NCI-H2107 (cell line): ENCODE measurements around the gene PADI4.

Source experiments
- DNase-seq: peaks from one replicate; lab custom pipeline; 2025; lab: John Stamatoyannopoulos, UW

Gene PADI4, protein sequence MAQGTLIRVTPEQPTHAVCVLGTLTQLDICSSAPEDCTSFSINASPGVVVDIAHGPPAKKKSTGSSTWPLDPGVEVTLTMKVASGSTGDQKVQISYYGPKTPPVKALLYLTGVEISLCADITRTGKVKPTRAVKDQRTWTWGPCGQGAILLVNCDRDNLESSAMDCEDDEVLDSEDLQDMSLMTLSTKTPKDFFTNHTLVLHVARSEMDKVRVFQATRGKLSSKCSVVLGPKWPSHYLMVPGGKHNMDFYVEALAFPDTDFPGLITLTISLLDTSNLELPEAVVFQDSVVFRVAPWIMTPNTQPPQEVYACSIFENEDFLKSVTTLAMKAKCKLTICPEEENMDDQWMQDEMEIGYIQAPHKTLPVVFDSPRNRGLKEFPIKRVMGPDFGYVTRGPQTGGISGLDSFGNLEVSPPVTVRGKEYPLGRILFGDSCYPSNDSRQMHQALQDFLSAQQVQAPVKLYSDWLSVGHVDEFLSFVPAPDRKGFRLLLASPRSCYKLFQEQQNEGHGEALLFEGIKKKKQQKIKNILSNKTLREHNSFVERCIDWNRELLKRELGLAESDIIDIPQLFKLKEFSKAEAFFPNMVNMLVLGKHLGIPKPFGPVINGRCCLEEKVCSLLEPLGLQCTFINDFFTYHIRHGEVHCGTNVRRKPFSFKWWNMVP

DNA sequence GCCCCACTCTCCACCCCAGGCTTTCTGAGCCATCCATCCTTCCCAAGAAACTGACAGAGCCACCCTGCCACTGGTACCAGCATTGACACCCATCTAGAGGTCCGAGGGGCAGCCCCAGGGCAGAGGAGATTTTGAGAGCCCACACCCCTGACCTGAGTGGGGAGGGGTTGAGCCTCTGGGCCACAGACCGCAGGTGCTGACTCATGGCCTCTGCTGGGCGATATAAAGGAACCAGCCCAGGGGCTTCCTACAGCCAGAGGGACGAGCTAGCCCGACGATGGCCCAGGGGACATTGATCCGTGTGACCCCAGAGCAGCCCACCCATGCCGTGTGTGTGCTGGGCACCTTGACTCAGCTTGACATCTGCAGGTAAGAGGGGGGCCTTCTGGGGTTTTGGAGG, at the start of gene PADI4:
Gene PADI4 (plus strand): TSS at position 252 of the 400 bp plus-strand sequence. CDS start 26 bp downstream, at position 278.
- no peak for DNase-seq

DNA sequence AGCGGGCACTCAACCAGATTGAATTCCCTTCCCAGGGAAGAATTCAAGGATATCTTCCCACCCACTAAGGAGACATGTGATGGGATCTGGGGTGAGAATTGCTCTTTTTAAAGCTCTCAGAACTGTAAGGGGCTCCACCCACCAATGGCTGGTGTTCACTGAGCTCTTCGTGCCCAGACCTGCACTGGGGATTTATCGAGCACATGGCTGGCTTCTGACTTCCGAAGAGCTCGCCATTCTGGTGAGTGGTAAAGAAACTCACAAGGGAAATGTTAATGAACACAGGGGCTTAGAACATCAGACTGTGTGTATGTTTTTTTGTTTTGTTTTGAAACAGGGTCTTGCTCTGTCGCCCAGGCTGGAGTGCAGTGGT, 49.3 kb upstream of the PADI4 start:
- DNase-seq = no peak

DNA sequence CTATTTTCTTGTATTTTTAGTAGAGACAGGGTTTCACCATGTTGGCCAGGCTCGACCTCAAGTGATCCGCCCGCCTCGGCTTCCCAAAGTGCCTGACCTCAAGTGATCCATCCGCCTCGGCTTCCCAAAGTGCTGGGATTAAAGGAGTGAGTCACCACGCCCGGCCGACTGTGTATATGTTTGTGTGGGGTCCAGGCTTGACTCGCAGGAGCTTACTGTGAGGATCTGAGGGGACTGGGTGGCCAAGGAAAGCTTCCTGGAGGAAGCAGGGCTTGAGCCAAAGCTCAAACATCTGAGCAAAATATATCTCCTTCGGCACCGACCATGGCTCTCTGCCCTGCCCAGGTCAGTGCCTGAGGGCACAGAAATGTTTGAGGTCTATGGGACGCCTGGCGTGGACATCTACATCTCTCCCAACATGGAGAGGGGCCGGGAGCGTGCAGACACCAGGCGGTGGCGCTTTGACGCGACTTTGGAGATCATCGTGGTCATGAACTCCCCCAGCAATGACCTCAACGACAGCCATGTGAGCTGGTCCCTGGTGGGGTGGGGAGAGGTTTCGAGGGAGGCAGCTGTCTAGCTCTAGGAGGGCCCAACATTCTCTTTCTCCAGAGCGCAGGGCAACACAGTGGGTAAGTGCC, 48.6 kb upstream of the PADI4 start:
- DNase-seq = no peak

DNA sequence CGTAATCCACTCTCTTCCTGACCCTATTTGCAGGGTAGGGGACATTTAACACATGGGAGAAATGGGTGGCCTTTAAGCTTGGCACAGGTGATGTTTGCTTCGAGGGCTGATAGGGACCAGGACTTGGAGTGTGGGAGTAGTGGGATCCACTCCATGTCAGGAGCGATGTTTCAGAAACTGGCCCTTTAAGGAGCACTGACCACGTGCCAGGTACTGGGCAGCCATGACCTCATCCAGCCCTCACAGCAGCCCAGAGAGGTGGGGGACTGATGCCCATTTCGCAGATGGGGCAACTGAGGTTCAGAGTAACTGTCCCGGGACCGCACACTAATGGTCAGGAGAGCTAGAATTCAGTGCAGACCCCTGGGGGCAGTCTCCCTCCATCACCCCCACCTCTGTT, 47.7 kb upstream of the PADI4 start:
- no peak for DNase-seq

DNA sequence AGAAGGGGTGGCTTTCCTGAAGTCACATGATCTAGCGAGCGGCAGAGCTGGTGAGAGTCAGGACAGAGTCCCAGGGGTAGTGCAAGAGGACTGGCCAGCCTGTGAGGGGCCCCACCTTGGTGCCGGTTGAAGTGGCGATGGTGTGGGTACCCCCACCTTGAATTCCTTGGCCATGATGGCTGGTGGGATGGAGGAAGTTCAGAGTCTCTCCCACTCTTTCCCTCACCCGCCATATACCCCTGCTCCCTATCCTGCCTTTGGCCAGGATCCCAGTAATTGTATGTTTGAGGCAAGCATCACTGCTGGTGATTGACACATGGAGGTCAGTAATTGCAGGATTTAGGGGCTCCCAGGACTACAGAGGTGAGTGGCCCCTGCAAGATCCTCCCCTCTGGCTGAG, 47.3 kb upstream of the PADI4 start:
- no peak for DNase-seq

DNA sequence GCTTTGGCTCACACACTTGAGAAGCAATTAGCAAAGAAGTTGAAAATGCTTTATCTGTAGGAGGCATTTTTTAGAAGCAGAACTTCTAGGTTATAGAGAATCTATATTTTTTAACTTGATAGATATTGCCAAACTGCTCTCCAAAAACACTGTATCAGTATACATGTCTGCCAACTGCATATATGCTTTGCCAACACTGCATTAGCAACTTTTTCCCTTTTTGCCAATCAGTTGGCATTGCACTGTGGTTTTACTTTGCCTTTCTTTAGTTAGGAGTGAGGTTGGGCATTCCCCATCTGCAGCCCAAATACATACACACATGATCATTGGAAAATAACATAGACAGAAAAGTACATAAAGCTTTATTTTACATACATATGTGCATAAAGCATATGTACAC, 44.1 kb upstream of the PADI4 start:
- DNase-seq = no peak

DNA sequence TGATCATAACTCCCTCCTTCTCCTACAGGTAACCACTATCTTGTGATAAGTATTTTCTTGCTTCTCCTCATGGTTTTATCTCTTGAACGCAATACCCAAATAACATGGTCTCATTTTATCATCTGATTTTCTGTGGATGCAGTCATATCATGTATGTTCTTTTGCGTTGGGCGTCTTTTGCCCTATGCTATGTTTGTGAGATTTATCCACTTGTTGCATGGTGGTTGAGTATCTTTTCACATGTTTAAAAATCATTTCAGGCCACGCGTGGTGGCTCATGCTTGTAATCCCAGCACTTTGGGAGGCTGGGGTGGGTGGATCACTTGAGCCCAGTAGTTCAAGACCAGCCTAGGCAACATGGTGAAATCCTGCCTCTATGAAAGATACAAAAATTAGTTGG, 43.5 kb upstream of the PADI4 start:
- DNase-seq = no peak

DNA sequence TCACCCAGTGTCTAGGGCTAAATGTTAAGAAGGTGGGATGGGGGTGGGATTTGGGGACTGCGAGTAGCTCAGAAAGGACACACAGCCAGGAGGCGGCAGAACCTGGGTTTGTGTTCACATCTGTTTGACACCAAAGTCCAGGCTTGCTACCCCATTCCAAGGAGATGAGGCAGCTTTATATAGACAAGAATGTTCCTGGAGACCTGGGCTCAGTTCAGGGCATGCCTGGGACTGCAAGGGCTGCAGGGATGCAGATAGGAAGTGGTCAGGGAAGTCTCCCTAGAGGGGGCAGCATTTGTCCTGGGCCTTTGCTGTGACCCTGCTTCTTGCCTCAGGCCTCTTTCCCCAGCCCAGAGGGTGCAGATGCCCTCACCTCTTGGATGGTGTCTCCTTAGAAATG, 42.8 kb upstream of the PADI4 start:
- no peak for DNase-seq

DNA sequence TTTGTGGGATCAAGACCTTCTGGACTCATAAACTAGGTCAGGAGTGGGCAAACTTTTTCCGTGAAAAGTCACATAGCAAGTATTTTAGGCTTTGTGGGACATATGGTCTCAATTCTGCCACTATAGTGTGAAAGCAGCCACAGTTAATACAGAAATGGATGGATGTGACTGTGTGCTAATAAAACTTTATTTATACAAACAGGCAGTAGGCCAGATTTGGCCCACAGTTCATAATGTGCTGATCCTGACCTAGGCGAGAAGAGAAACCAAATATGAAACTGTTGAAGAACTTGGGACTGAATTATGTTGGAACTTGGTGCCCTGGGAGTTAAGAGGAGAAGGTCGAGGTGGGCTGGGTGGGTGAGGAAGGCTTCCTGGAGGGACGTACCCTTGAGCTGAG, 42.0 kb upstream of the PADI4 start:
- DNase-seq = no peak

DNA sequence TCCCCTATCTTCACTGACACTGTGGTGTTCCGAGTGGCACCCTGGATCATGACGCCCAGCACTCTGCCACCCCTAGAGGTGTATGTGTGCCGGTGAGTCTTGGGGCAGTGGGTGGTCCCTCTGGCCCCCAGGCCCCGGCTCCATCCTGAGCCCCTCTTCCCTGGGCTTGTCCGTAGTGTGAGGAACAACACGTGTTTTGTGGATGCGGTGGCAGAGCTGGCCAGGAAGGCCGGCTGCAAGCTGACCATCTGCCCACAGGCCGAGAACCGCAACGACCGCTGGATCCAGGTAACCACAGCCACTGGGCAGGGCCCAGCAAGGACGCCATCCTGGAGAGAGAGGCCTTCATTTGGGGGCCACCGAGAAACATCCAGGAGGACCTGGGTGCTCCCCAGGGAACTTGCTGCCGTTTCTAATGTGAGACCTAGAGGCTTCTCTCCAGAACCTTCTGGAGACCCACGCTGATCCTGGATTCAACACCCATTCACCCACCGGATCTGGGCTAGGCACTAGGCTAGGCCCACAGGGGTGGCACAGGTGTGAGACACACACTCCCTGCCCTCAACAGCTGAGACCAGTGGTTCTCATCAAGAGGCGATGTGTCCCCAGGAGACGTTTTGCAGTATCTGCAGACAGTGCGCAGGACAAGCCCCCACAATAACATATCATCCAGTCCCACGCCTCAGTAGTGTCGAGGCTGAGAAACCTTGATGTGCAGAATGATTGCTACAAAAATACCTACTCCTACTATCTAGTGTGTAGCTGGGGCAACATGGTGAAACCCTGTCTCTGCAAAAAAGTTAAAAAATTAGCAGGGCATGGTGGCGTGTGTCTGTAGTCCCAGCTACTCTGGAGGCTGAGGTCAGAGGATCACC, 36.9 kb upstream of the PADI4 start:
- no peak for DNase-seq

DNA sequence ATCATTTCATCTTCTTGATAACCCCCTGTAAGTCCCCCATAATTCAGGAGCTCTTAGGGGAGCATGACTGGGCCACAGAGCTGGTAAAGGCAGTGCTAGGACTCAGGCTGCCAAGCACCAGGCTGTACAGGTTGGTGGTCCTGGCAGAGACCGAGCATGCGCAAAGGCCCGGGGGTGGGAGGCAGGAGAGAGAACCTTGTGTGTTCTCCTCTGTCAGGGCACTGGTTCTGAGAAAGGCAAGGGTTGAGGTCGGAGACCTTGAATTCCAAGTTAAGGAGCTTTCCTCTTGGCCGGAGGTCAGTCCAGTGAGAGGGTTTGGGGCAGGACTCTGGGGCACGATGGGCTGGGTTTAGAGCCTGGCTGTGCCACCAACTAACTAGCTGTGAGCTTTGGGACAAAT, 35.9 kb upstream of the PADI4 start:
- no peak for DNase-seq

DNA sequence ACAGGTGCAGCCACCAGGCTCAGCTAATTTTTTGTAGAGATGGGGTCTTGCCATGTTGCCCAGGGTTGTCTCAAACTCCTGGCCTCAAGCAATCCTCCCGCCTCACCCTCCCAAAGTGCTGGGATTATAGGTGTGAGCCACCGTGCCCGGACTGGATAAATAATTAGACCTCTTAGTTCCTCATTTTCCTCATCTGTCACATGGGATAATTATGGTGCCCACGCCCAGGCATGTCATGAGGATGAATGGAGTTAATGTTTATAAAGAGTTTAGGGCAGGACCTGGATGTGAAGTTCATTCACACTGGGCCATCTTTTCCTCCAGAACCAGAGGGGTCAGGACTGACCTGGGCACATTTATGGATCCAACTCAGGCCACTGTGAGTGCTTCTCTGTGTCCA, 35.4 kb upstream of the PADI4 start:
- DNase-seq = no peak

DNA sequence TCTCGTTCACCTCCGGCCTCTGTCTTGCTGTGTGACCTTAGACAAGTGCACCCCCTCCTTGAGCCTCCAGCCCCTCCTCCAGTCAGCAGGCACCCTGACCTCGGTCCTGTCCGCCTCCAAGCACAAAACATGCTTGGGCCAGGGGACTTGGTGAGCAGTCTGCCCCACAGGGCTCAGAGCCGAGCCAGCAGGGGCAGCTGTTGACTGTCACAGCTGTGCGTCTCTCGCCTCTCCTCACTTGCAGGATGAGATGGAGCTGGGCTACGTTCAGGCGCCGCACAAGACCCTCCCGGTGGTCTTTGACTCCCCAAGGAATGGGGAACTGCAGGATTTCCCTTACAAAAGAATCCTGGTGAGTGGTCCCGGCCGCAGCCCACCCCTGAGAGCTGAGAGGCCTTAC, 34.9 kb upstream of the PADI4 start:
- no peak for DNase-seq

DNA sequence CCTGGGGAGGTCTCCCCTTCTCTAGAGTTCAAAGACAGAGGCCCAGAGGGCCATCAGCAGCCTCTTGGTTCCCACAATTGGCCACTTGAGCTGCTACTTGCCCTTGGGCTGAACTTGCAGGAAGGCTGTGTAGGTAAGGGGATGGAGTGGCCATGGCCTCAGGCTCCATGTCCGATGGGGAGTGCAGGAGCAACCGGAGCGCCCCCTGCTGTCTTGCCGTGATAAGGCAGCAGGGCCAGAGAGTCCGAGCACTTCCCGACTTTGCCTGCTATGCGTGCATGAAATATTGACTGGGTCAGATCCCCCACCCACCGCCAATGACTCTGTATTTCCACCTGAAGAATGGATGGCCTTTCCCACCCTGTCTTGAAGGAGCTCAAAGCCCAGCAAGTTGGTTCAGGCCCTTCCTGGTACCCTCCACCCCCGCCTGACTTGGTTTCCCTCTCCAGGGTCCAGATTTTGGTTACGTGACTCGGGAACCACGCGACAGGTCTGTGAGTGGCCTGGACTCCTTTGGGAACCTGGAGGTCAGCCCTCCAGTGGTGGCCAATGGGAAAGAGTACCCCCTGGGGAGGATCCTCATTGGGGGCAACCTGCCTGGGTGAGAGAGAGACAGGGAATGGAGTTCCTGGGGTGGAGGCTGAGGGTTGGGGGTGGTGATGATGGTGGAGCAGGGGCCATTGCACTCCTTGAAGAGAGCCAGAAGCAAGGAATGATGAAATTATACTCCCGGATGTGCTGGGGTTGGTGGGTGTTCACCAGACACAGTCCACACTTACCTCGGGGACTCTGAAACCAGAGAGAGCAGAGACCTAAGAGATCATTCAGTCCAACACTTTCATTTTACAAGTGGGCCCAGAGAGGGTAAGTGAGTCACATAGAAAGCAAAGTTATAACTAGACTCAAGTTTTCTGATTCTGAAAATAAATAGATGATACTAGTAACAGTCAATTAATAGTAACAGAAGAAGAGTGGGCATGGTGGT, 33.5 kb upstream of the PADI4 start:
- no peak for DNase-seq

DNA sequence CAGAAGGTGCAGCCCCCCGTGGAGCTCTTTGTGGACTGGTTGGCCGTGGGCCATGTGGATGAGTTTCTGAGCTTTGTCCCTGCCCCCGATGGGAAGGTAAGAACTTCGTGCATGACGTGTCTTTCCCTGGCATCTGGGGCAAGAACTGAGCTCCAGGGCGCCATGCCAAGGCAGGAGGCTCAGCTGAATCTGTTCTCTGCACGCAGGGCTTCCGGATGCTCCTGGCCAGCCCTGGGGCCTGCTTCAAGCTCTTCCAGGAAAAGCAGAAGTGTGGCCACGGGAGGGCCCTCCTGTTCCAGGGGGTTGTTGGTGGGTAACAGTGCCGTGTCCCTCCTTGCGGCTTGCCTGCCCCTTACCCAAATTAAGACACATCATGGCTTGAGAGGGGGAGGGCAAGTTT, 31.4 kb upstream of the PADI4 start:
- no peak for DNase-seq

DNA sequence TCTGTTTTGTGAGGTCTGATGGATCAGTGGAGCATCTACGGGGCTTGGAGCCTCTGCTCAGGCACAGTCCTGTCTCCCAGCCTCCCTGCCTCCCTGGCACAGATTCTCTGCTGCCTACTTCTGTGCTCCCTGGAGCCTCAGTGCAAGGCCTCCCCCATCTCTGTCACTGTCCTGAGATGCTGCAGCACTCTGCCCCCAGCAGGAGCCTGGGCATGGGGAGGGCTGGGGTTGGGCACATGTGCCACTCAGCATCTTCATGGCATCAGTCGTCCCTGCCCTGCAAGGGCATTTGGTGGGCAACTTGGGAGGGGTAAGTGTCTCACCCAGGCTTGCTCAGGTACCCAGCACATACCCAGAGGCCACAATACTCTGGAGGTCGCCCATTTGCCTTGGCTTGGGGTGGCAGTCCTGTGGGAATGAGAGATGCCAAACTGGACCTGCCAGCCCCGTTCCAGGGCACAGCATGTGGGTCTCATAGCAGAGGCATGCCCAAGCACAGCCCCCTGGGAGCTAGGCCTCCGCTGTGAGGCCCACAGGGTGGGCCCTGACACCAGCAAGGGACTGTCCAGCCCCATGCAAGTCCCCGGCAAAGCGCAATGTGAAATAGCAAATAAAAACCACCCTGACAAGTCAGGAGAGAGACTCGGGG, 30.4 kb upstream of the PADI4 start:
- no peak for DNase-seq

DNA sequence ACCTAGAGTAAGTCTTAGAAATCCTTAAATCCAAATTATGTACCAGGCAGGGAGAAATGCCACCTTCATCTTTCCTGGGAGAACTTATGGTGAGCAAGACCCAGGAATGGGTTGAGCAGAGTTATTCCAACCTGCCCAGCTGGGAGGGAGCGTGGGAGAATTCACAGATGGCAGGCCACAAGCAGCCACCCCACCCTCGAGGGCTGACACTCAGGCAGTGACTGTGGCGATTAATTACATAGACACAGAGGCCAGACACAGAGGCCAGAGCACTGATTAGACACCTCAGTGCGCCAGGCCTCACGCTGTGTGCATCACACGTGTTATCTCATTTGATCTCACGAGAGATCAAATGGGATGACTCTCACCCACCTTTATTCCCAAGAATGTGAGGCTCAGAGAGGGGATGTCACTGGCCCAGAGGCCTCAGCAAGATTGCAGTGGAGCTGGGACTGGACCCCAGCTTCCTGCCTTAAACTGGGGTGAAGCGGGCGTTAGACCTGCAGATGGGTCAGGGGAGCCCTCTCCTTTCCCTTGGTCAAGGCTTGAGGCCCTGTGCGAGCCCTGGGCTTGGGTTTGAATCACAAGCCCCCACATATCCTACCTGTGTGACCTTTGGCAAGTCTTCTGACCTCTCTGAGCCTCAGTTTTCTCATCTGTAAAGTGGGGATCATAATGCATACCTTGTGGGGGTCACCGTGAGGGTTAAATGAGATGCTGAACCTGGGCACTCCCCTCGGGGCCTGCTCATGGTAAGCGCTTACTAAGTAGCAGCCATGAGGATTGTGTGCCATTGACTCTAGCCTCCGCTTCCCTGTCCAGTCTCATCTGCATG, 28.8 kb upstream of the PADI4 start:
- no peak for DNase-seq

DNA sequence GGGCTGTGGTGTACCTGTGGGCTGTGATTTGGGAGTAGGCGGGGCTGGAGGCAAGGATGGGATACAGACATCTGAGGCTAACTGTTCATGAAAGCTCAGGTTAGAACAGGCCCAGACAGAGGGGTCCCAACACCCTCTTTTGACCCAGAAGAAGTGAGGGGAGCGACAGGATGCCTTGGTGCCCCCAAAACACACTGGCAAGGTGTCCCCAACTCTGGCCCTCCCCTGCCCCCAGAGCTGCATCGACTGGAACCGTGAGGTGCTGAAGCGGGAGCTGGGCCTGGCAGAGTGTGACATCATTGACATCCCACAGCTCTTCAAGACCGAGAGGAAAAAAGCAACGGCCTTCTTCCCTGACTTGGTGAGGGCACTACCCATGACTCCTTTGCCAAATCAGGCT, 27.6 kb upstream of the PADI4 start:
- no peak for DNase-seq

DNA sequence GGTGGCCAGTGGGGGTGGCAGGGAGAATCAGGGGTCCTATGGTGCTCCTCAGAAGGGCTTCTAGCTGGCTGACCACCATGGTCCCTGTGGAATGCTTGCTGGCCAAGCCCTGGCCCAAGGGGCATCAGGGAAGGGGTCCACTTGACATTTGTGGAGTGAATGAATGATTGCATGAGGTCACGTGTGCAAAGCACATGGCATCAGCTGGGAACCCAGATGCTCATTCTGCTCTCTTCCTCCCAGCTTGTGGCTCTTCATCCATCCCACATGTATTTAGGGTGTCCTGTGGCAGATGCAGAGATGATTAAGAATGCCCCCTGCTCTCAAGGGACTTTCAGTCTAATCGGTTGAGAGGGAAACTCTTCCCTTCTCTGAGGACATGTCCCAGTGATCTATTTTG, 27.1 kb upstream of the PADI4 start:
- no peak for DNase-seq

DNA sequence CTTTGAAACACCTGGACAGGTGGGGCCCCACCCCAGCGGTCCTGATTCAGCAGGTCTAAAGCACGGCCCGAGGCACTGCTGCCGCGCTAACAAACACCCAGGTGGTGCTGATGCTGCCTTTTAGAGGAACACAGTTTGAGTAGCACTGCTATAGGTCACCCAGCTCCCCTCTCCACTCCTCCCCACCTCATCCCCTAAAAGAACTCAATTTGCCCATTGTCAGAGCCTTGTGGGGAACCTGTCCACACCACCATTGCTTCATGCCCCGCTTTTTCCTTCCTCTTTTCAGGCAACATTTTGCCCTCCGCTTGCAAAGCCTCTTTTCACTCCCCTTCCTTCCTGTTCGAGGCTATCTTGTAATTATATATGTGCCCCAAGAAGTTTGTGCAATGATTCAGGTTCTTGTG, 26.2 kb upstream of the PADI4 start:
- DNase-seq = no peak
